Caco-2 (cell line): Measurements from ENCODE around the gene FURIN. TPM values are rescaled to one million over a fixed set of nuclear protein-coding genes. Genes with fewer than 3 reads are reported as not detected.

ENCODE experiments used
- BruUV-seq: library from RNA; stranded (reverse); fragments of 400-500 nt; replicated peaks from 2 replicates; lab custom pipeline; 2021; lab: Mats Ljungman, UMichigan
- CTCF ChIA-PET: fragments of 300-600 bp; sonication (Branson Sonifier 250); formaldehyde crosslinking; loops from one replicate; lab custom pipeline; 2022; ENCODE audit warnings: antibody characterized with exemption; lab: Charles Lee
- POLR2A ChIA-PET: fragments of 300-600 bp; sonication (Branson Sonifier 250); formaldehyde crosslinking; loops from one replicate; lab custom pipeline; 2022; ENCODE audit warnings: antibody characterized with exemption; lab: Charles Lee
- DNase-seq, 2 experiments: peaks; one replicate each; pipeline versions ENCODE4 v3.0.0 to v3.0.0-alpha.2; 2020 to 2022
- H3K27me3 ChIP-seq: replicated peaks from 2 replicates; pipeline ENCODE4 v1.6.0; 2011; ENCODE audit warnings: low read length; ENCODE audit not compliant: control insufficient read depth, insufficient read depth
- H3K36me3 ChIP-seq: 2 replicates; pipeline ENCODE4 v1.5.1; 2011; ENCODE audit warnings: low read length; ENCODE audit not compliant: control insufficient read depth, insufficient read depth
- H3K4me1 ChIP-seq: fragments of 250-450 bp; sonication (Bioruptor Pico); 2 replicates; pipeline ENCODE4 v1.5.1; 2020; ENCODE audit warnings: mild to moderate bottlenecking
- H3K4me3 ChIP-seq: 2 replicates; pipeline ENCODE4 v1.5.1; 2011; ENCODE audit warnings: low read depth, mild to moderate bottlenecking, control low read depth, low read length
- H3K9me3 ChIP-seq: fragments of 250-450 bp; sonication (Bioruptor Pico); 2 replicates; pipeline ENCODE4 v1.5.1; 2020; ENCODE audit warnings: mild to moderate bottlenecking, moderate library complexity
- H3K27ac Mint-ChIP-seq: one replicate; pipeline ENCODE4 v1.8.0; 2022; ENCODE audit warnings: mixed read lengths; ENCODE audit not compliant: unreplicated experiment
- H3K27me3 Mint-ChIP-seq: one replicate; pipeline ENCODE4 v1.8.0; 2022; ENCODE audit warnings: mixed read lengths; ENCODE audit not compliant: insufficient read depth, unreplicated experiment
- H3K36me3 Mint-ChIP-seq: one replicate; pipeline ENCODE4 v1.8.0; 2022; ENCODE audit warnings: mild to moderate bottlenecking, mixed read lengths; ENCODE audit not compliant: insufficient read depth, unreplicated experiment
- H3K4me1 Mint-ChIP-seq: one replicate; pipeline ENCODE4 v1.8.0; 2022; ENCODE audit warnings: low read depth, mixed read lengths; ENCODE audit not compliant: unreplicated experiment
- H3K4me3 Mint-ChIP-seq: one replicate; pipeline ENCODE4 v1.8.0; 2022; ENCODE audit warnings: mild to moderate bottlenecking, moderate library complexity, mixed read lengths; ENCODE audit not compliant: unreplicated experiment
- H3K9me3 Mint-ChIP-seq: one replicate; pipeline ENCODE4 v1.8.0; 2022; ENCODE audit warnings: mixed read lengths; ENCODE audit not compliant: unreplicated experiment
- CTCF ChIP-seq, 2 experiments: fragments of 200-600 bp in 1 of 2; IDR thresholded peaks; 1 replicate in 1 of 2; 2 replicates in 1 of 2; pipeline versions ENCODE4 v1.5.1 to v1.8.0; 2011 to 2022; ENCODE audit warnings: antibody characterized with exemption in 1 of 2, control low read depth in 1 of 2, inconsistent platforms in 1 of 2, low read depth in 1 of 2, low read length in 1 of 2, mild to moderate bottlenecking in 1 of 2, moderate library complexity in 1 of 2; ENCODE audit not compliant: insufficient read depth in 1 of 2, severe bottlenecking in 1 of 2, unreplicated experiment in 1 of 2
- intact Hi-C: fragments of 100-400 bp; cut with micrococcal nuclease; formaldehyde crosslinking; loops from one replicate; pipeline ENCODE4 v1.10.0; 2022; ENCODE audit not compliant: unreplicated experiment
- total RNA-seq: library from RNA; stranded (reverse); gene quantifications from 2 replicates; pipeline ENCODE4 v1.2.3, GENCODE V29; 2022

The FURIN gene
- total RNA-seq, 1 experiment from 2014 or later: 43.0 TPM

- Histone ChIP-seq H3K9me3 (no peaks in the 10 kb centered on the region), H3K36me3 (no peaks in the 10 kb centered on the region; the same call in 1 of the 2 replicates), H3K27me3 (no peaks in the 10 kb centered on the region), H3K4me3 (no peak overlapping the region), H3K4me1 (0 out of 2 replicates have a peak, but pooled peaks cover 7% of the 10 kb centered on the region)
- Mint-ChIP-seq H3K4me1 (no peaks in the 10 kb centered on the region), H3K27ac (no peak overlapping the region), H3K9me3 (no peaks in the 10 kb centered on the region), H3K27me3 (no peaks in the 10 kb centered on the region), H3K36me3 (peaks cover 11% of the 10 kb centered on the region), H3K4me3 (no peak overlapping the region)
- CTCF ChIA-PET: interaction anchor here (0.5 to 6.0 kb wide), 4 partner anchors 24 to 206 kb away, joined by 3 to 53 read pairs (median 14); partner anchors contain the start of genes HDDC3 and UNC45A
- intact Hi-C loops: loop anchor here (5.0 kb wide), 1 partner anchor 368 kb away; no protein-coding TSS in a partner anchor
- no peak for DNase-seq
- POLR2A ChIA-PET: interaction anchor here (1.2 kb wide), 1 partner anchor 25 kb away, joined by 3 read pairs; no protein-coding TSS in a partner anchor
- no TSS peak for BruUV-seq
- no peak for TF ChIP-seq CTCF (IDR thresholded peaks at IDR 0.05; ENCODE audit: insufficient read depth in 1 of 2, low read depth in 1 of 2, low read length in 1 of 2, severe bottlenecking in 1 of 2, unreplicated experiment in 1 of 2)
Measured at GRCh38 chr15:90904746-90905145, 36.4 kb downstream of the FURIN start.

- Histone ChIP-seq H3K4me3 (no peak overlapping the region), H3K36me3 (no peaks in the 10 kb centered on the region; the same call in 1 of the 2 replicates), H3K4me1 (0 out of 2 replicates have a peak, but pooled peaks cover 7% of the 10 kb centered on the region), H3K27me3 (no peaks in the 10 kb centered on the region), H3K9me3 (no peaks in the 10 kb centered on the region)
- Mint-ChIP-seq H3K4me1 (no peaks in the 10 kb centered on the region), H3K27ac (no peak overlapping the region), H3K36me3 (peaks cover 11% of the 10 kb centered on the region), H3K27me3 (no peaks in the 10 kb centered on the region), H3K4me3 (no peak overlapping the region), H3K9me3 (no peaks in the 10 kb centered on the region)
- CTCF ChIA-PET: interaction anchor here (0.5 to 6.0 kb wide), 2 partner anchors 26 to 207 kb away, joined by 3 to 53 read pairs; partner anchors contain the start of gene HDDC3
- POLR2A ChIA-PET: interaction anchor here (1.2 kb wide), 1 partner anchor 24 kb away, joined by 3 read pairs; no protein-coding TSS in a partner anchor
- intact Hi-C loops: no loop called here
- no peak for TF ChIP-seq CTCF (IDR thresholded peaks at IDR 0.05; ENCODE audit: insufficient read depth in 1 of 2, low read depth in 1 of 2, low read length in 1 of 2, severe bottlenecking in 1 of 2, unreplicated experiment in 1 of 2)
- no TSS peak for BruUV-seq
- DNase-seq: no peak
Measured at GRCh38 chr15:90905306-90906180, 37.2 kb downstream of the FURIN start.

GRCh38 chr15:90906181-90906849 is 37.9 kb downstream of the FURIN start:
- CTCF ChIA-PET: interaction anchor here (6.0 kb wide), 1 partner anchor 26 kb away, joined by 53 read pairs; the partner anchor contains the start of gene HDDC3
- Mint-ChIP-seq H3K27me3 (no peaks in the 10 kb centered on the region), H3K9me3 (no peaks in the 10 kb centered on the region), H3K4me1 (no peaks in the 10 kb centered on the region), H3K27ac (no peak overlapping the region), H3K4me3 (no peak overlapping the region), H3K36me3 (peaks cover 11% of the 10 kb centered on the region)
- Histone ChIP-seq H3K4me3 (no peak overlapping the region), H3K36me3 (no peaks in the 10 kb centered on the region; the same call in 1 of the 2 replicates), H3K27me3 (no peaks in the 10 kb centered on the region), H3K4me1 (0 out of 2 replicates have a peak, but pooled peaks cover 7% of the 10 kb centered on the region), H3K9me3 (no peaks in the 10 kb centered on the region)
- POLR2A ChIA-PET: no interaction called here
- BruUV-seq: no TSS peak
- TF ChIP-seq CTCF (IDR thresholded peaks at IDR 0.05; ENCODE audit: insufficient read depth in 1 of 2, low read depth in 1 of 2, low read length in 1 of 2, severe bottlenecking in 1 of 2, unreplicated experiment in 1 of 2): no peak
- intact Hi-C loops: no loop called here
- DNase-seq: no peak
